ENCODE measurements around the gene ZBTB7A. TPM values are rescaled to one million over a fixed set of nuclear protein-coding genes. Genes with fewer than 3 reads are reported as not detected.

ZBTB7A gene
- total RNA-seq, 6 experiments from 2014 or later = 19.0 to 38.5 (median 27.7) TPM

DNA sequence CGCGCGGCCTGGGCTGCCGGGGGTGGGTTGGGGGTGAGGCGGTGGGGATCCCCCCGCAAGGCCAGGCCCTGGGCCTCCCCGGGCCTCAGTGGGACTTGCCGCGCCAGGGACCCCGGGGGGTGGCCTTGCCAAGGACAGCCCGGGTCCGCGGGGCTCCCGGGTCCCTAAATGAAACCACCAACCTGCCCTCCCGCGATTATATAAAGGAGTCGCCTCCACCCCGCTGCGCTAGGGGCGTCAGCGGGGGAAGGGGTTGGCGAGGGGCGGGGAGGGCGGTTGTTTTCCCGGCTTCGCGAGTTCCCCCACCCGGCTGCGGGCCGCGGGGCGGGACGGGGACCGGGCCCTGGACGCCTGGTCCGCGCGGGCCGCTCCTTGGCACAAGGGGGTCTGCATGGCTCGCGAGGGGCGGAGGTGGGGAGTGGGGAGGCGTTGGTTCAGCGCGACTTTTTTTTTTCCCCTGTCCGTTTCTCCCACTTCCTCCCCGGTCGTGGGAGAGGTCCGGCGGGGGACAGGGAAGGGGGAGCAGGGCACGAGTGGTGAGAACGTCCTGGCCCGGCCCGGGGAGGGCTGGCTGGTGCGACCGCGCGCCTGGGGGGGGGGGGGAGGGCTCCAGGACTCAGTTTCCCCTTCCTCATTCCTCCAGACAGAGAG, 822 bp upstream of the ZBTB7A start:
- Histone ChIP-seq H3K4me3 (peak overlapping the region; percentile 61 to 96 (median 70)), H3K9me3 (no peaks in the 10 kb centered on the region), H3K27me3 (no peaks in the 10 kb centered on the region), H3K27ac (peak overlapping the region; percentile 79 to 95 (median 94)), H3K36me3 (no peaks in the 10 kb centered on the region), H3K4me1 (peaks cover 0 to 18% (median 7%) of the 10 kb centered on the region in 4 donors)
- DNase-seq (no peak), ATAC-seq (peak in 1 of 4 donors; percentile 0)
- intact Hi-C loops (cut with DNase I) = loop anchor here (10.0 kb wide), 2 partner anchors 53 to 63 kb away; partner anchors contain the start of gene PIAS4 (in 1 of the 2)
- WGBS (ENCODE audit: insufficient coverage, low coverage, low lambda C conversion rate, missing lambda C conversion rate) = 0% methylated on average over 1 of the region's 58 CpGs
- TF ChIP-seq, protein P1, sequence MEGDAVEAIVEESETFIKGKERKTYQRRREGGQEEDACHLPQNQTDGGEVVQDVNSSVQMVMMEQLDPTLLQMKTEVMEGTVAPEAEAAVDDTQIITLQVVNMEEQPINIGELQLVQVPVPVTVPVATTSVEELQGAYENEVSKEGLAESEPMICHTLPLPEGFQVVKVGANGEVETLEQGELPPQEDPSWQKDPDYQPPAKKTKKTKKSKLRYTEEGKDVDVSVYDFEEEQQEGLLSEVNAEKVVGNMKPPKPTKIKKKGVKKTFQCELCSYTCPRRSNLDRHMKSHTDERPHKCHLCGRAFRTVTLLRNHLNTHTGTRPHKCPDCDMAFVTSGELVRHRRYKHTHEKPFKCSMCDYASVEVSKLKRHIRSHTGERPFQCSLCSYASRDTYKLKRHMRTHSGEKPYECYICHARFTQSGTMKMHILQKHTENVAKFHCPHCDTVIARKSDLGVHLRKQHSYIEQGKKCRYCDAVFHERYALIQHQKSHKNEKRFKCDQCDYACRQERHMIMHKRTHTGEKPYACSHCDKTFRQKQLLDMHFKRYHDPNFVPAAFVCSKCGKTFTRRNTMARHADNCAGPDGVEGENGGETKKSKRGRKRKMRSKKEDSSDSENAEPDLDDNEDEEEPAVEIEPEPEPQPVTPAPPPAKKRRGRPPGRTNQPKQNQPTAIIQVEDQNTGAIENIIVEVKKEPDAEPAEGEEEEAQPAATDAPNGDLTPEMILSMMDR (IDR thresholded peaks at IDR 0.05) = no peak
- peak; percentile 30 for TF ChIP-seq POLR2A (IDR thresholded peaks at IDR 0.05)

DNA sequence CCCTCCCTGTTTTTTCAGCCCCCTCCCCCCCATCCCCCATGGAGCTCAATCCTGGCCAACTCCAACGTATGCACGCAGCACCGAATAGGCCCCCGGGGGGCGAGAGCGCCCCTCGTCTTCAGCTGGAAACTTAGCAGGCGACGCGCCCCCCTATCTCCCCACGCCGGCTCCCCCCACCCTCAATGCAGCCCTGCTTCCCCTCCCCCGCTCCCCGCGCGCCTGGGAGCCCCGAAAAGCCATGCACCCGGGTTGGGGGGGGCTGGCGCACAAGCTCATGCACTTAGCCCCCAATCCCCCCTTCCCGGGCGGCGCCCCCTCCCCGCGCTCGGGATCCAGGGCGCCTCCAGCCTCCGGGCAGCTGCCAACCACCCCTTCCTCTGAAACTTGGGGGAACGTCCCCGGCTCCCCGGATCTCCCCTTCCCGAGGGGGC, 508 bp downstream of the ZBTB7A start:
- 2% methylated on average over 11 of the region's 31 CpGs for WGBS (ENCODE audit: insufficient coverage, low coverage, low lambda C conversion rate, missing lambda C conversion rate)
- intact Hi-C loops (cut with DNase I) = loop anchor here (10.0 kb wide), 2 partner anchors 51 to 61 kb away; partner anchors contain the start of gene PIAS4 (in 1 of the 2)
- no peaks in the 10 kb centered on the region for H3K9me3 ChIP-seq
- peak overlapping the region; percentile 61 to 96 (median 70) for H3K4me3 ChIP-seq
- no peaks in the 10 kb centered on the region for H3K27me3 ChIP-seq
- H3K36me3 ChIP-seq = no peaks in the 10 kb centered on the region
- H3K27ac ChIP-seq = peak overlapping the region; percentile 79 to 95 (median 94)
- TF ChIP-seq, protein P1 (IDR thresholded peaks at IDR 0.05) = no peak
- TF ChIP-seq POLR2A (IDR thresholded peaks at IDR 0.05) = no peak
- peaks cover 0 to 32% (median 12%) of the 10 kb centered on the region in 4 donors for H3K4me1 ChIP-seq
- ATAC-seq (no peak), DNase-seq (peak in 2 of 3 donors; percentile 71 to 76)

DNA sequence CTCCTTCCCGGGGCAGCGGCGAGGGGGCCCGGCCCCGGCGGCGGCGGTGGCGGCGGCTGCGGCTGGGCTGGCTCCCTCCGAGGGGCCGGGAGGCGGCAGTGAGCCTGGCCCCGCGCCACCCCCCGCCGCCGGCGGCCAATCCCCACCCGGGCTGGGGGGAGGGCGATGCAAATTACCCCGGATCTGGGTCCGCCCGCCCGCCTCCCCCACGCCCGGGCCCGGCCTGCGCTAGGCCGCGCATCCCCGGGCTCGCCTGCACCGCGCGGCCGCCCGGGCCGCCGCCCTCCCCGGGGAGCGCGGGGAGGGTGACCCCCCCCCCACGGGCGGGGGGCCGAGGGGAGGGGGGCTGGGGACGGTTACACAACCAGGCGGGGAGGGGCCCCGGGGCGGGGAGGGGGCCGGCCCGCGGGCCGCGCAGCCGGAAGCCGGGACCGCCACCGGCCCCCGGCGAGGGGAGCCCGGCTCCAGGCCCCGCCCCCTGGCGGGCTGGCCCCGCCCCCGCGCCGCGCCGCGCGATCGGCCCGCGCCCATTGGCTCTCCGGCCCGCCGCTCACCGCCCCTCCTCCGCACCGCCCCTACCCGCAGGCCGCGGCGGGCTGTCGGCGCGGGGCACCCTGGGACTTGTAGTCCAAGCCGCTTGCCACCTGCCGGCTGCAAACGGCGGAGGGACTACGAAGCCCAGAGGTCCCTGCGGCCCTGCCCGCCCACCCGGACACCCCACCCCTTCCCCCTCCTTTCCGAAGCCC, 1.1 kb downstream of the ZBTB7A start:
- DNase-seq = peak; percentile 98 to 99 (median 98)
- Histone ChIP-seq H3K27ac (peak overlapping the region in 1 of 3 donors; percentile 94), H3K4me1 (peaks cover 0 to 38% (median 16%) of the 10 kb centered on the region in 4 donors), H3K36me3 (no peaks in the 10 kb centered on the region), H3K4me3 (peak overlapping the region; percentile 61 to 96 (median 70)), H3K27me3 (no peaks in the 10 kb centered on the region), H3K9me3 (no peaks in the 10 kb centered on the region)
- TF ChIP-seq, protein P1 (IDR thresholded peaks at IDR 0.05) = no peak
- TF ChIP-seq POLR2A (IDR thresholded peaks at IDR 0.05) = peak; percentile 55
- WGBS (ENCODE audit: insufficient coverage, low coverage, low lambda C conversion rate, missing lambda C conversion rate) = no CpG with 5 or more reads among the region's 98 CpGs
- peak; percentile 70 to 85 (median 78) for ATAC-seq
- intact Hi-C loops (cut with DNase I) = loop anchor here (10.0 kb wide), 2 partner anchors 51 to 61 kb away; partner anchors contain the start of gene PIAS4 (in 1 of the 2)

- H3K27ac ChIP-seq = peak overlapping the region; percentile 79 to 96 (median 94)
- H3K27me3 ChIP-seq = no peaks in the 10 kb centered on the region
- H3K9me3 ChIP-seq = no peaks in the 10 kb centered on the region
- no peak for TF ChIP-seq POLR2A (IDR thresholded peaks at IDR 0.05)
- TF ChIP-seq, protein P1 (IDR thresholded peaks at IDR 0.05) = no peak
- 0% methylated on average over 5 of the region's 57 CpGs for WGBS (ENCODE audit: insufficient coverage, low coverage, low lambda C conversion rate, missing lambda C conversion rate)
- ATAC-seq (no peak), DNase-seq (peak; percentile 68 to 77 (median 75))
- H3K4me1 ChIP-seq = peaks cover 0 to 47% (median 23%) of the 10 kb centered on the region in 4 donors
- intact Hi-C loops (cut with DNase I) = loop anchor here (10.0 kb wide), 2 partner anchors 50 to 60 kb away; partner anchors contain the start of gene PIAS4 (in 1 of the 2)
- H3K36me3 ChIP-seq = no peaks in the 10 kb centered on the region
- H3K4me3 ChIP-seq = peak overlapping the region; percentile 79 to 95 (median 90)
Observed at GRCh38 chr19:4064496-4065260, 2.0 kb downstream of the ZBTB7A start.

Data from right lobe of liver (tissue), 6 donors.